ENCODE results near the gene ABHD12.

DNA sequence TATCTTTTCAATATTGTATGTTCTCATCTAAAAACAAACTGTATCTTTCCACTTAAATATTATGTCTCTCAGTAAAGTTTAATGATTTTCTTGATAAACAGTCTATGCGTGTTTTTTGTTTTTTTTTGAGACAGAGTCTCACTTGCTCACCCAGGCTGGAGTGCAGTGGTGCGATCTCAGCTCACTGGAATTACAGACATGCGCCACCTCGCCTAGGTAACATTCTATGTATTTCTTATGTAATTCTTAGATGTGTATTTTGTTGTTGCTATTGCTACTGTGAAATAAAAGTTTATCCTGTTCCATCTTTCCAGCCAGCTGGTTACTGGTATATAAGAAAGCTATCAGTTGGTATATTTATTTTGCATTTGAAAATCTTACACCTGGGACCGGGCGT lies 29.4 kb downstream of the ABHD12 start:
- TF ChIP-seq CTCF (conservative IDR thresholded peaks at IDR 0.05) = no peak
- TF ChIP-seq EZH2 (IDR thresholded peaks at IDR 0.05; ENCODE audit: low read depth) = no peak

All from PC-9 (cell line).